Measurements from ENCODE around the gene OSBP2.

GRCh38 chr22:30871391-30872284 lies 177.0 kb downstream of the OSBP2 start:
- TF ChIP-seq EZH2phosphoT487 (IDR thresholded peaks at IDR 0.05; ENCODE audit: borderline replicate concordance, low read length): no peak
- no peak for TF ChIP-seq CTCF (conservative IDR thresholded peaks at IDR 0.05; ENCODE audit: low read depth, low read length)
- no peak for TF ChIP-seq EZH2 (IDR thresholded peaks at IDR 0.05; ENCODE audit: low read length, unreplicated experiment)

All from PC-3 (cell line).